ENCODE measurements around the gene C19orf12.

- TF ChIP-seq CTCF (IDR thresholded peaks at IDR 0.05) (no peak), POLR2AphosphoS5 (IDR thresholded peaks at IDR 0.05) (no peak)
These were observed 26.2 kb upstream of the C19orf12 start for GRCh38 chr19:29741226-29741625.

Measured in esophagus muscularis mucosa (tissue), 3 donors.